Mesenteric fat pad (tissue), 1 donor: ENCODE measurements around the gene GNL2. TPM values are rescaled to one million over a fixed set of nuclear protein-coding genes. Genes with fewer than 3 reads are reported as not detected.

Experiments
- DNase-seq: peaks from one replicate; pipeline ENCODE4 v3.0.0-alpha.2; 2020; ENCODE audit warnings: low spot score
- total RNA-seq: library from RNA; stranded (reverse); fragmentation: NEBNext Ultra II Directional; extraction: Animal tissue kit (Norgen Biotek cat#: 25700); gene quantifications from one replicate; pipeline ENCODE4 v1.2.1, GENCODE V29; 2021
- donor health status: DM: yes; HTN: yes; CAD: no.

The GNL2 gene
- total RNA-seq, 1 donor from 2014 or later = 53.0 TPM

- no peak for DNase-seq
Measured at GRCh38 chr1:37517569-37517968, 78.2 kb downstream of the GNL2 start.

Other genes starting within 250 kb of the GNL2 start
- gene ZC3H12A, start 121.4 kb downstream of the GNL2 start, total RNA-seq = 34.2 TPM
- gene MEAF6, start 81.2 kb downstream of the GNL2 start, total RNA-seq = 43.4 TPM
- gene SNIP1, start 41.6 kb downstream of the GNL2 start, total RNA-seq = 14.4 TPM
- gene DNALI1, start 39.0 kb downstream of the GNL2 start, total RNA-seq = 3.1 TPM
- 3.1 TPM for gene RSPO1, start 39.0 kb upstream of the GNL2 start, total RNA-seq
- gene CDCA8, start 96.6 kb upstream of the GNL2 start, total RNA-seq = 0.35 TPM
- not detected for gene EPHA10, start 169.2 kb upstream of the GNL2 start, total RNA-seq
- gene MANEAL, start 197.9 kb upstream of the GNL2 start, total RNA-seq = 1.5 TPM
- gene C1orf122, start 211.9 kb upstream of the GNL2 start, total RNA-seq = 44.9 TPM
- gene YRDC, start 212.3 kb upstream of the GNL2 start, total RNA-seq = 16.2 TPM